WTC11 (cell line): ENCODE results near the gene HIPK2. TPM values are rescaled to one million over a fixed set of nuclear protein-coding genes. Genes with fewer than 3 reads are reported as not detected.
A peak's percentile ranks its signal among the peaks of the same experiment; 100 is the strongest.

Source experiments
- ATAC-seq: fragments of 200-7000 bp; cut with Tn5 transposase; 2 replicates; pipeline ENCODE4 v1.10.0; 2021; ENCODE audit warnings: mild to moderate bottlenecking, moderate library complexity
- CTCF ChIA-PET: fragments of 300-600 bp; sonication (Branson Sonifier 250); formaldehyde crosslinking; loops from one replicate; lab custom pipeline; 2021; ENCODE audit warnings: antibody characterized with exemption; lab: Charles Lee
- POLR2A ChIA-PET: fragments of 350-600 bp; sonication (Branson Sonifier 250); formaldehyde crosslinking; loops from one replicate; lab custom pipeline; 2021; ENCODE audit warnings: antibody characterized with exemption; lab: Charles Lee
- DNase-seq: peaks from one replicate; pipeline ENCODE4 v3.0.0; 2021; ENCODE audit warnings: low spot score
- H3K27ac Mint-ChIP-seq: 2 replicates; pipeline ENCODE4 v1.8.0; 2021; ENCODE audit warnings: mixed read lengths
- H3K27me3 Mint-ChIP-seq: 2 replicates; pipeline ENCODE4 v1.8.0; 2021; ENCODE audit warnings: low read depth, mild to moderate bottlenecking, moderate library complexity, mixed read lengths
- H3K36me3 Mint-ChIP-seq: 2 replicates; pipeline ENCODE4 v1.8.0; 2021; ENCODE audit warnings: mixed read lengths
- H3K4me1 Mint-ChIP-seq: 2 replicates; pipeline ENCODE4 v1.8.0; 2022; ENCODE audit warnings: mixed read lengths
- H3K4me3 Mint-ChIP-seq: 2 replicates; pipeline ENCODE4 v1.8.0; 2021; ENCODE audit warnings: mild to moderate bottlenecking, moderate library complexity, mixed read lengths
- H3K9me3 Mint-ChIP-seq: 2 replicates; pipeline ENCODE4 v1.8.0; 2021; ENCODE audit warnings: mixed read lengths
- ESRRA ChIP-seq: sonication (generic); formaldehyde crosslinking; IDR thresholded peaks from 2 replicates; pipeline ENCODE4 v1.8.1; 2022; ENCODE audit warnings: mild to moderate bottlenecking, missing genetic modification reagents, borderline replicate concordance
- FOXP1 ChIP-seq: sonication (generic); formaldehyde crosslinking; IDR thresholded peaks from 2 replicates; pipeline ENCODE4 v1.8.0; 2022; ENCODE audit warnings: missing genetic modification reagents, mild to moderate bottlenecking, moderate library complexity, borderline replicate concordance
- SMAD3 ChIP-seq: sonication (generic); formaldehyde crosslinking; IDR thresholded peaks from 2 replicates; pipeline ENCODE4 v1.8.0; 2022; ENCODE audit warnings: missing genetic modification reagents, mild to moderate bottlenecking, borderline replicate concordance
- TP53 ChIP-seq: sonication (generic); formaldehyde crosslinking; IDR thresholded peaks from 2 replicates; pipeline ENCODE4 v1.8.1; 2023; ENCODE audit warnings: mild to moderate bottlenecking, missing genetic modification reagents
- ZNF138 ChIP-seq: sonication (generic); formaldehyde crosslinking; conservative IDR thresholded peaks from 2 replicates; pipeline ENCODE4 v1.8.1; 2022; ENCODE audit warnings: mild to moderate bottlenecking, moderate library complexity, missing genetic modification reagents
- total RNA-seq: library from RNA; stranded (reverse); gene quantifications from 3 replicates; pipeline ENCODE4 v1.2.3, GENCODE V29; 2021
- TF ChIP-seq, protein P1 (sequence below): fragments of 250-450 bp; sonication (Bioruptor Pico); IDR thresholded peaks from 2 replicates; pipeline ENCODE4 v1.9.0; 2021; ENCODE audit warnings: mild to moderate bottlenecking, borderline replicate concordance
- TF ChIP-seq, protein P2 (sequence below): fragments of 200-600 bp; IDR thresholded peaks from 2 replicates; pipeline ENCODE4 v1.8.0; 2022; ENCODE audit warnings: antibody characterized with exemption
- TF ChIP-seq, protein P3 (sequence below): sonication (generic); formaldehyde crosslinking; IDR thresholded peaks from 2 replicates; pipeline ENCODE4 v1.8.1; 2023; ENCODE audit warnings: mild to moderate bottlenecking, missing genetic modification reagents
- TF ChIP-seq, protein P4 (sequence below): sonication (generic); formaldehyde crosslinking; IDR thresholded peaks from 2 replicates; pipeline ENCODE4 v1.8.0; 2022; ENCODE audit warnings: mild to moderate bottlenecking, missing genetic modification reagents
- TF ChIP-seq, protein P5 (sequence below): fragments of 250-450 bp; sonication (Bioruptor Pico); IDR thresholded peaks from 2 replicates; pipeline ENCODE4 v2.1.2; 2022; ENCODE audit warnings: mild to moderate bottlenecking, moderate library complexity
- TF ChIP-seq, protein P6 (sequence below): sonication (generic); formaldehyde crosslinking; IDR thresholded peaks from 2 replicates; pipeline ENCODE4 v1.8.1; 2023; ENCODE audit warnings: mild to moderate bottlenecking, missing genetic modification reagents, moderate library complexity

HIPK2 gene
- total RNA-seq, 1 experiment from 2014 or later, result 25.3 TPM

DNA sequence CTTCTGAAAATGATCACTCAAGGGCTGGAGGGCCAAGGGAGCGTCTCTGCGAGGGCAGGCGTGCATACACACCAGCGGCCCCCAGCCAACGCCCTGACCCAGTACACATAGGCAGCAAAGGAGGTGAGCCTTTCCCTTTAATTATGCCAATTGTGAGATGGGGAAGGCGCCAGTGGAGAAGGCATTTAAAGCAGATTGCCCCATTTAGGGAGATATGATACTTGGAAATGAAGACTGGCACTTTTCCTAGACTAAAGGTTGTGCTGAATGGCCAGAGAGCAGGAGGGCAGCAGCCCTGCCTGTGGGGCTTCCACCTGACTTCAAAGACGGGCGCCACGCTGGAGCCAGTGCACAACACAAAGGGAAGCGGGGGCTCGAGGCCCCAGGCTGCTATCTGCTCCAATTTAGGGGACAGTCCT is 24.1 kb downstream of the HIPK2 start (continued):
- TF ChIP-seq, protein P1, sequence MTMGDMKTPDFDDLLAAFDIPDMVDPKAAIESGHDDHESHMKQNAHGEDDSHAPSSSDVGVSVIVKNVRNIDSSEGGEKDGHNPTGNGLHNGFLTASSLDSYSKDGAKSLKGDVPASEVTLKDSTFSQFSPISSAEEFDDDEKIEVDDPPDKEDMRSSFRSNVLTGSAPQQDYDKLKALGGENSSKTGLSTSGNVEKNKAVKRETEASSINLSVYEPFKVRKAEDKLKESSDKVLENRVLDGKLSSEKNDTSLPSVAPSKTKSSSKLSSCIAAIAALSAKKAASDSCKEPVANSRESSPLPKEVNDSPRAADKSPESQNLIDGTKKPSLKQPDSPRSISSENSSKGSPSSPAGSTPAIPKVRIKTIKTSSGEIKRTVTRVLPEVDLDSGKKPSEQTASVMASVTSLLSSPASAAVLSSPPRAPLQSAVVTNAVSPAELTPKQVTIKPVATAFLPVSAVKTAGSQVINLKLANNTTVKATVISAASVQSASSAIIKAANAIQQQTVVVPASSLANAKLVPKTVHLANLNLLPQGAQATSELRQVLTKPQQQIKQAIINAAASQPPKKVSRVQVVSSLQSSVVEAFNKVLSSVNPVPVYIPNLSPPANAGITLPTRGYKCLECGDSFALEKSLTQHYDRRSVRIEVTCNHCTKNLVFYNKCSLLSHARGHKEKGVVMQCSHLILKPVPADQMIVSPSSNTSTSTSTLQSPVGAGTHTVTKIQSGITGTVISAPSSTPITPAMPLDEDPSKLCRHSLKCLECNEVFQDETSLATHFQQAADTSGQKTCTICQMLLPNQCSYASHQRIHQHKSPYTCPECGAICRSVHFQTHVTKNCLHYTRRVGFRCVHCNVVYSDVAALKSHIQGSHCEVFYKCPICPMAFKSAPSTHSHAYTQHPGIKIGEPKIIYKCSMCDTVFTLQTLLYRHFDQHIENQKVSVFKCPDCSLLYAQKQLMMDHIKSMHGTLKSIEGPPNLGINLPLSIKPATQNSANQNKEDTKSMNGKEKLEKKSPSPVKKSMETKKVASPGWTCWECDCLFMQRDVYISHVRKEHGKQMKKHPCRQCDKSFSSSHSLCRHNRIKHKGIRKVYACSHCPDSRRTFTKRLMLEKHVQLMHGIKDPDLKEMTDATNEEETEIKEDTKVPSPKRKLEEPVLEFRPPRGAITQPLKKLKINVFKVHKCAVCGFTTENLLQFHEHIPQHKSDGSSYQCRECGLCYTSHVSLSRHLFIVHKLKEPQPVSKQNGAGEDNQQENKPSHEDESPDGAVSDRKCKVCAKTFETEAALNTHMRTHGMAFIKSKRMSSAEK (CRISPR knock-in tag), result no peak
- TF ChIP-seq, protein P2, sequence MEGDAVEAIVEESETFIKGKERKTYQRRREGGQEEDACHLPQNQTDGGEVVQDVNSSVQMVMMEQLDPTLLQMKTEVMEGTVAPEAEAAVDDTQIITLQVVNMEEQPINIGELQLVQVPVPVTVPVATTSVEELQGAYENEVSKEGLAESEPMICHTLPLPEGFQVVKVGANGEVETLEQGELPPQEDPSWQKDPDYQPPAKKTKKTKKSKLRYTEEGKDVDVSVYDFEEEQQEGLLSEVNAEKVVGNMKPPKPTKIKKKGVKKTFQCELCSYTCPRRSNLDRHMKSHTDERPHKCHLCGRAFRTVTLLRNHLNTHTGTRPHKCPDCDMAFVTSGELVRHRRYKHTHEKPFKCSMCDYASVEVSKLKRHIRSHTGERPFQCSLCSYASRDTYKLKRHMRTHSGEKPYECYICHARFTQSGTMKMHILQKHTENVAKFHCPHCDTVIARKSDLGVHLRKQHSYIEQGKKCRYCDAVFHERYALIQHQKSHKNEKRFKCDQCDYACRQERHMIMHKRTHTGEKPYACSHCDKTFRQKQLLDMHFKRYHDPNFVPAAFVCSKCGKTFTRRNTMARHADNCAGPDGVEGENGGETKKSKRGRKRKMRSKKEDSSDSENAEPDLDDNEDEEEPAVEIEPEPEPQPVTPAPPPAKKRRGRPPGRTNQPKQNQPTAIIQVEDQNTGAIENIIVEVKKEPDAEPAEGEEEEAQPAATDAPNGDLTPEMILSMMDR, result no peak

DNA sequence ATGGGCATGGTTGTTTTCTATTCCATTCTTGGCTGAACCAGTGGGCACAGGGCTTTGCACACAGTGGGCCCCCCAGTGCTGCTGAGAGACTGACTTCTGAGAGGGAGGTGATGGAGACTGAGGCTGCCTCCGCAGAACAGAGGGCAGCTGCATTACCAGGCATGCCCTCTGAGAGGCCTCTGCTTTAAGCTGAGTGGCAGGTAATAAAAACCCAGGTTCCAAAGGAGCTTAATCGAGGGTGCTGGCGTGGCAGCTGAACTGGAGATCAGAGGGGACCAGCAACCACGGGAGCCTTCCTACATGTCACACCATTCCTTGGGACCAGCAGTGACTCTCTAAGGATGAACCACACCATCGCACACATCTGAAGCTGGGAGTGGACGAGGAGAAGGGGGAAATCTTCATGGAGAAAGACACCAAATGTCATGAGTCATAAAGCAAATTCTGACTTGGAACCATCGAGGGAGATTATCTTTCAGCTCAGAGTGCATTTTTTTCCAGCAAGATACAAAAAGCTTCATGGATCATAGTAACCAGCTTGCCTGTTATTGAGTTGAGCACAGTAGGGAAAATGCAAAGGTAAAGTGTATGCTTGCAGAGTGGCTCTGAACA is 24.6 kb downstream of the HIPK2 start:
- Mint-ChIP-seq H3K9me3 (no peaks in the 10 kb centered on the region), H3K36me3 (no peaks in the 10 kb centered on the region), H3K27ac (no peak overlapping the region), H3K4me1 (no peaks in the 10 kb centered on the region), H3K4me3 (no peak overlapping the region), H3K27me3 (no peaks in the 10 kb centered on the region)
- TF ChIP-seq, protein P2, result 0 out of 2 replicates have a peak, but pooled peaks have one; percentile 12
- TF ChIP-seq, protein P3, sequence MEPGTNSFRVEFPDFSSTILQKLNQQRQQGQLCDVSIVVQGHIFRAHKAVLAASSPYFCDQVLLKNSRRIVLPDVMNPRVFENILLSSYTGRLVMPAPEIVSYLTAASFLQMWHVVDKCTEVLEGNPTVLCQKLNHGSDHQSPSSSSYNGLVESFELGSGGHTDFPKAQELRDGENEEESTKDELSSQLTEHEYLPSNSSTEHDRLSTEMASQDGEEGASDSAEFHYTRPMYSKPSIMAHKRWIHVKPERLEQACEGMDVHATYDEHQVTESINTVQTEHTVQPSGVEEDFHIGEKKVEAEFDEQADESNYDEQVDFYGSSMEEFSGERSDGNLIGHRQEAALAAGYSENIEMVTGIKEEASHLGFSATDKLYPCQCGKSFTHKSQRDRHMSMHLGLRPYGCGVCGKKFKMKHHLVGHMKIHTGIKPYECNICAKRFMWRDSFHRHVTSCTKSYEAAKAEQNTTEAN (CRISPR knock-in tag), result no peak
- TF ChIP-seq, protein P4, sequence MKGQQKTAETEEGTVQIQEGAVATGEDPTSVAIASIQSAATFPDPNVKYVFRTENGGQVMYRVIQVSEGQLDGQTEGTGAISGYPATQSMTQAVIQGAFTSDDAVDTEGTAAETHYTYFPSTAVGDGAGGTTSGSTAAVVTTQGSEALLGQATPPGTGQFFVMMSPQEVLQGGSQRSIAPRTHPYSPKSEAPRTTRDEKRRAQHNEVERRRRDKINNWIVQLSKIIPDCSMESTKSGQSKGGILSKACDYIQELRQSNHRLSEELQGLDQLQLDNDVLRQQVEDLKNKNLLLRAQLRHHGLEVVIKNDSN (CRISPR knock-in tag), result no peak
- TF ChIP-seq, protein P5, sequence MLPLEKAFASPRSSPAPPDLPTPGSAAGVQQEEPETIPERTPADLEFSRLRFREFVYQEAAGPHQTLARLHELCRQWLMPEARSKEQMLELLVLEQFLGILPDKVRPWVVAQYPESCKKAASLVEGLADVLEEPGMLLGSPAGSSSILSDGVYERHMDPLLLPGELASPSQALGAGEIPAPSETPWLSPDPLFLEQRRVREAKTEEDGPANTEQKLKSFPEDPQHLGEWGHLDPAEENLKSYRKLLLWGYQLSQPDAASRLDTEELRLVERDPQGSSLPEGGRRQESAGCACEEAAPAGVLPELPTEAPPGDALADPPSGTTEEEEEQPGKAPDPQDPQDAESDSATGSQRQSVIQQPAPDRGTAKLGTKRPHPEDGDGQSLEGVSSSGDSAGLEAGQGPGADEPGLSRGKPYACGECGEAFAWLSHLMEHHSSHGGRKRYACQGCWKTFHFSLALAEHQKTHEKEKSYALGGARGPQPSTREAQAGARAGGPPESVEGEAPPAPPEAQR (CRISPR knock-in tag), result no peak
- no peak for TF ChIP-seq FOXP1 (CRISPR knock-in tag)
- no peak for TF ChIP-seq ZNF138 (CRISPR knock-in tag)
- CTCF ChIA-PET, result interaction anchor here (0.5 to 1.8 kb wide), 10 partner anchors 8 to 378 kb away, joined by 3 to 7 read pairs (median 3); no protein-coding TSS in a partner anchor
- POLR2A ChIA-PET, result no interaction called here
- DNase-seq (no peak), ATAC-seq (peak; percentile 94)

DNA sequence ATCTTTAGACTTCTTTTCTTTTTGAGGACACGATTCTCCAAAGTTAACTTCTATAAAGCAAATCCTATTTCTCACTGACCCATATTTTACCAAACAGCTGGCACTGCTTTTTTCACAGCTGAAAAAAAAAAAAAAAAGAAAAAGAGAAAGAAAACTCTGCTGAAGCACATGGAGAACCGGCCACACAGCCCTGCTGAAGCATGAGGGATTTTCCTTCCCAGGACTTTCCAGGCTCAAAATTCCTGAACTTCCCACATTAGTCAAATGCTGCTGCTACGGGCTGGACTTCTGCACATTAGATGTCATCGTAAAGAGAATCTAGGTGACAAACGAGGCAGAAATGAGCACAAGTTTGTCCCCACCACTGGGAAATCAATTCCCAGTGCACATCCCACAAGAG is 25.2 kb downstream of the HIPK2 start:
- Mint-ChIP-seq H3K4me3 (no peak overlapping the region), H3K27ac (no peak overlapping the region), H3K36me3 (no peaks in the 10 kb centered on the region), H3K9me3 (no peaks in the 10 kb centered on the region), H3K27me3 (no peaks in the 10 kb centered on the region), H3K4me1 (no peaks in the 10 kb centered on the region)
- ChIA-PET CTCF (interaction anchor here (0.5 to 1.8 kb wide), 6 partner anchors 7 to 378 kb away, joined by 3 to 7 read pairs (median 4); no protein-coding TSS in a partner anchor), POLR2A (no interaction called here)
- ATAC-seq, result no peak
- DNase-seq, result no peak
- no peak for TF ChIP-seq ESRRA (CRISPR knock-in tag)
- TF ChIP-seq TP53 (CRISPR knock-in tag), result no peak
- TF ChIP-seq, protein P6, sequence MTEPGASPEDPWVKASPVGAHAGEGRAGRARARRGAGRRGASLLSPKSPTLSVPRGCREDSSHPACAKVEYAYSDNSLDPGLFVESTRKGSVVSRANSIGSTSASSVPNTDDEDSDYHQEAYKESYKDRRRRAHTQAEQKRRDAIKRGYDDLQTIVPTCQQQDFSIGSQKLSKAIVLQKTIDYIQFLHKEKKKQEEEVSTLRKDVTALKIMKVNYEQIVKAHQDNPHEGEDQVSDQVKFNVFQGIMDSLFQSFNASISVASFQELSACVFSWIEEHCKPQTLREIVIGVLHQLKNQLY, result no peak
- TF ChIP-seq, protein P5 (CRISPR knock-in tag), result no peak
- TF ChIP-seq, protein P2, result no peak
- TF ChIP-seq SMAD3, result no peak
